Heart right ventricle (tissue), 16 donors: ENCODE measurements around the gene SMURF2. TPM values are rescaled to one million over a fixed set of nuclear protein-coding genes. Genes with fewer than 3 reads are reported as not detected.

ENCODE experiments used
- ATAC-seq, 8 donors: fragments of 200-7000 bp; cut with Tn5 transposase; one replicate each; pipeline ENCODE4 v1.9.1; 2020; ENCODE audit warnings: mild to moderate bottlenecking in 8 of 8, moderate library complexity in 8 of 8, moderate number of reproducible peaks in 1 of 8
- DNase-seq, 2 donors: peaks; one replicate each; pipeline ENCODE4 v3.0.0-alpha.2; 2020
- H3K27ac ChIP-seq, 10 donors: fragments of 200-600 bp; sonication (generic) in 2 of 10; one replicate each; pipeline versions ENCODE4 v1.5.0 to v1.8.0; 2020 to 2022; ENCODE audit warnings: mild to moderate bottlenecking in 3 of 10
- H3K27me3 ChIP-seq, 7 donors: fragments of 200-600 bp; one replicate each; pipeline ENCODE4 v1.8.0; 2021 to 2022; ENCODE audit warnings: mild to moderate bottlenecking in 2 of 7
- H3K36me3 ChIP-seq, 9 donors: fragments of 200-600 bp; sonication (generic) in 1 of 9; one replicate each; pipeline versions ENCODE4 v1.5.0 to v1.8.0; 2020 to 2022; ENCODE audit warnings: mild to moderate bottlenecking in 2 of 9
- H3K4me1 ChIP-seq, 9 donors: fragments of 200-600 bp; sonication (generic) in 1 of 9; one replicate each; pipeline versions ENCODE4 v1.5.0 to v1.8.0; 2020 to 2022; ENCODE audit warnings: mild to moderate bottlenecking in 4 of 9
- H3K4me3 ChIP-seq, 10 donors: fragments of 200-600 bp; sonication (generic) in 2 of 10; one replicate each; pipeline versions ENCODE4 v1.5.0 to v1.8.0; 2020 to 2022; ENCODE audit warnings: mild to moderate bottlenecking in 7 of 10, moderate library complexity in 2 of 10
- H3K9me3 ChIP-seq, 11 donors: fragments of 200-600 bp in 10 of 11; sonication (generic) in 2 of 11; one replicate each; pipeline versions ENCODE4 v1.5.0 to v1.8.0; 2013 to 2022; ENCODE audit warnings: mild to moderate bottlenecking in 2 of 11, control low read depth in 1 of 11, moderate library complexity in 1 of 11
- CTCF ChIP-seq, 9 donors: fragments of 200-600 bp; sonication (generic) in 2 of 9; IDR thresholded peaks; one replicate each; pipeline versions ENCODE4 v1.5.0 to v1.8.0; 2021 to 2022; ENCODE audit warnings: antibody characterized with exemption in 9 of 9, mild to moderate bottlenecking in 5 of 9, moderate library complexity in 1 of 9
- WGBS, 2 donors: extraction: QIAGEN DNeasy Blood & Tissue Kit; methylation state at CpG; one replicate each; pipeline ENCODE4 v1.1.7; 2013; ENCODE audit warnings: inconsistent platforms in 1 of 2; 5-methylcytosine and 5-hydroxymethylcytosine counted together
- intact Hi-C, 10 donors: fragments of 100-400 bp; cut with DNase I; formaldehyde crosslinking; loops; one replicate each; pipeline versions ENCODE4 v1.11.1 to v1.14.2; 2022
- polyA plus RNA-seq, 2 donors: library from polyadenylated mRNA; stranded (reverse); fragments of 200-250 nt; gene quantifications; one replicate each; pipeline ENCODE4 v1.2.3, GENCODE V29; 2013
- total RNA-seq, 10 donors: library from RNA; stranded (reverse); fragmentation: NEBNext Ultra II Directional in 3 of 10; extraction: Animal tissue kit (Norgen Biotek cat#: 25700) in 3 of 10; gene quantifications; one replicate each; pipeline versions ENCODE4 v1.2.1 to v1.2.4, GENCODE V29; 2021 to 2023
- donor health status: Arrhythmogenic right ventricular cardiomyopathy.
- donor health status: ischemic (EF 13 %, LVEDD 7.1; RV severe dilation, severe dysfunction).
- donor health status: healthy with polysubstance abuse.
- donor health status: DM: no; HTN: yes; CAD: no.
- donor health status: DM: no; HTN: no; CAD: no.
- donor health status: ischemic (EF 25% LVEDD 6.9; RV normal size, moderate dysfunction).
- donor health status: ischemic (EF 25% LVEDD 5.7; RV mildly dilated, moderate dysfunction).
- donor health status: healthy.
- donor health status: DM: yes; HTN: yes; CAD: no.
- donor health status: Ischemic cardiomyopathy.
- donor health status: ischemic (EF 35%, LVEDD 5.7; RV mildly dilated, moderate dysfunction).
- donor health status: nonischemic (EF 11% LVEDD 7.7; RV severe dilation, severe dysfunction).
- donor health status: DM: yes; HTN: yes; CAD: no.
- donor health status: PGD.
- donor health status: ischemic (EF 29% LVEDD 5.4; RV normal size, mild dysfunction).
- donor health status: nonischemic (EF 23%, LVEDD 6.1; RV moderate dilation, normal function).

SMURF2 gene
- total and polyA plus RNA-seq, 12 donors = 4.0 to 15.5 (median 12.2) TPM

DNA sequence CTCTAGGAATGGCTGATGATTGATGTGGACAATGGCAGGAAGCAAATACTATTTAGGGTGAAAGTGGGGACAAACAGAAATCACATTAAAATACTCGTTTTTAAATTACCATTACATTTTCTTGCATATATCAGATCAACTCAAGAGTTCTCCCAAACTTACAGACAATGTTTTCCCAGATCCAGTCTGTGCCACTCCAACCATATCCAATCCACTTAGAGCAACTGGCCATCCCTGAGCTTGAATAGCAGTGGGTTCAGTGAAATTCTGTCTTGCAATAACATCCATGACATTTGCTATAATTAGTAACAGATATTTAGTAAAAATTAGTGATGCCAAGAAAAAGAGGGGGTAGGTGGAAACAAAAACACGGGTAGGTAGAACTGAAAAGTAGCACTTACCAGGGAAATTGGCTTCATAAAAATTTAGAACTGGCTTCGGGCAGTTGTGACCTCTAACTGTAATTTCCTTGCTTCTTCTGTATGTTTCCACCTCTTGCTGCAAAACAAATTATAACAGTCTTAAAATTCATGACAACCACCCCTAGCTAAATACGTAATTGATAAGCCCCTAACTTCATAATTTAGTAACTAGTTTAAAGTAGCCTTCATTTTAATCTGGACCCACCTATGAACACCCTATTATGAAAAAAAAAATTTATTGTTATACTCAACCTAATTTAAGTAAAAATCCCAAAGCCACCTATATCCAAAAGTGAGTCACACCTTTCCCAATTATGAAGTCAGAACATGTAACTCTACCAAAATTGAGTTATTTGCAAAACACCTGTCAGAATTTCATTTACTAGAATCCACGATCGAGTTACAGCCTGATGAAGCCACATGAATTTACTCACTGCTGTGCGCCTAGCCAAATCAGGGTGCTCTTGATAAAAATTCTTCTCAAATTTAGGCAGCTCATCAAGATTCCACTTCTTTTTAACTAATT, 158.0 kb downstream of the SMURF2 start:
- no peak for DNase-seq
- intact Hi-C loops = loop anchor here in 1 of 10 donors (10.0 kb wide), 1 partner anchor 679 kb away; the partner anchor contains the start of genes FTSJ3 and PSMC5
- Histone ChIP-seq H3K9me3 (no peaks in the 10 kb centered on the region), H3K36me3 (peaks cover 0 to 65% (median 55%) of the 10 kb centered on the region in 9 donors), H3K4me1 (peaks cover 8 to 74% (median 68%) of the 10 kb centered on the region in 9 donors), H3K27ac (peak overlapping the region in 9 of 10 donors; percentile 86 to 100 (median 99)), H3K27me3 (no peaks in the 10 kb centered on the region), H3K4me3 (peak overlapping the region; percentile 72 to 99 (median 91))
- no peak for TF ChIP-seq CTCF (IDR thresholded peaks at IDR 0.05)
- WGBS, 2 donors = 16 to 27% methylated on average over 7 of the region's 7 CpGs
- no peak for ATAC-seq

DNA sequence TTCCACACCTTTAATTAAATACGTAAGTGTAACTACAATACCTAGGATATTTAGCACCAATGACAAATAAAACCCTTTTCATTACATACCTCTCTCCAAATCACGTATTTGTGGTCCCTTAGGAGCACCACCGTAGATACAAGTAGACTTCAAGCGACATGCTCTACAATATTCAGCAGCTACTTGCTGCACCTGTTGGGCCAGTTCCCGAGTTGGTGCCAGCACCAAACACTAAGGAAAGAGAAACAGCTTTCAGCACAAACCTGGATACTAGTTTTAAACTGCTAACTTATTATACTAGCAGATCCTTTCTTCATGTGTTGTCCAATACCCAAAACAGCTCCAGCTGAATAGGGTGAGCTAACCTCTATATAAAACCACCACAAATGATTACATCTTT, 158.8 kb downstream of the SMURF2 start:
- TF ChIP-seq CTCF (IDR thresholded peaks at IDR 0.05) = no peak
- WGBS, 2 donors = 67 to 73% methylated on average over 5 of the region's 5 CpGs
- intact Hi-C loops = loop anchor here in 1 of 10 donors (10.0 kb wide), 1 partner anchor 679 kb away; the partner anchor contains the start of genes FTSJ3 and PSMC5
- peaks cover 8 to 74% (median 64%) of the 10 kb centered on the region in 9 donors for H3K4me1 ChIP-seq
- peak overlapping the region in 7 of 10 donors; percentile 82 to 98 (median 91) for H3K4me3 ChIP-seq
- DNase-seq = no peak
- no peaks in the 10 kb centered on the region for H3K9me3 ChIP-seq
- H3K27ac ChIP-seq = peak overlapping the region in 4 of 10 donors; percentile 4 to 100 (median 52)
- no peaks in the 10 kb centered on the region for H3K27me3 ChIP-seq
- ATAC-seq = no peak
- peaks cover 0 to 69% (median 61%) of the 10 kb centered on the region in 9 donors for H3K36me3 ChIP-seq

- Histone ChIP-seq H3K4me3 (peak overlapping the region in 3 of 10 donors; percentile 82 to 97 (median 90)), H3K36me3 (peaks cover 0 to 75% (median 61%) of the 10 kb centered on the region in 9 donors), H3K27me3 (no peaks in the 10 kb centered on the region), H3K27ac (peak overlapping the region in 2 of 10 donors; percentile 4 to 25), H3K4me1 (peaks cover 8 to 74% (median 63%) of the 10 kb centered on the region in 9 donors), H3K9me3 (no peaks in the 10 kb centered on the region)
- WGBS, 2 donors = 73 to 76% methylated on average over 2 of the region's 2 CpGs
- intact Hi-C loops = loop anchor here in 1 of 10 donors (10.0 kb wide), 1 partner anchor 678 kb away; the partner anchor contains the start of genes FTSJ3 and PSMC5
- ATAC-seq (no peak), DNase-seq (no peak)
- no peak for TF ChIP-seq CTCF (IDR thresholded peaks at IDR 0.05)
Measured at GRCh38 chr17:64502809-64503208, 159.3 kb downstream of the SMURF2 start.

DNA sequence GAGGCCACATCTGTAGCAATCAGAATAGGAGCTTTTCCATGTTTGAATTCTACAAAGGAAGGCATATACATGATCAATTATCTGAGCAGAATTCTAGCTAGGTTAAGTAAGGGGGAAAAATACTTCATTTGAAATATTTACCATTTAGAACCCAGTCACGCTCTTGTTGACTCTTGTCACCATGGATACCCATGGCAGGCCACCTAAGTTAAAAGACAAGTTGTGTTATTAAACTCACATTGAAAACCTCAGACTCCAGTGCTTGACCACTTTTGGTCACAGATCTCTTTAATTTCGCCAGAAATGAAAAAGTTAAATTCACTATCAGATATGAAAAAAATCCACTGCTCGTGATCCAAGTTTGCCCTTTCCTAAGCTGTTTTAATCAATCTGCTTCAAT, 160.1 kb downstream of the SMURF2 start:
- Histone ChIP-seq H3K9me3 (no peaks in the 10 kb centered on the region), H3K4me1 (peaks cover 12 to 77% (median 66%) of the 10 kb centered on the region in 9 donors), H3K27me3 (no peaks in the 10 kb centered on the region), H3K27ac (peak overlapping the region in 1 of 10 donors; percentile 25), H3K36me3 (peaks cover 0 to 81% (median 61%) of the 10 kb centered on the region in 9 donors), H3K4me3 (peak overlapping the region in 1 of 10 donors; percentile 8)
- TF ChIP-seq CTCF (IDR thresholded peaks at IDR 0.05) = no peak
- DNase-seq = no peak
- intact Hi-C loops = loop anchor here in 1 of 10 donors (10.0 kb wide), 1 partner anchor 677 kb away; the partner anchor contains the start of genes FTSJ3 and PSMC5
- WGBS, 2 donors = 65 to 75% methylated on average over 3 of the region's 3 CpGs
- no peak for ATAC-seq
